ENCODE results near the gene TET3. TPM values are rescaled to one million over a fixed set of nuclear protein-coding genes. Genes with fewer than 3 reads are reported as not detected.

Gene TET3
- total RNA-seq, 1 experiment from 2014 or later: 19.1 TPM

DNA sequence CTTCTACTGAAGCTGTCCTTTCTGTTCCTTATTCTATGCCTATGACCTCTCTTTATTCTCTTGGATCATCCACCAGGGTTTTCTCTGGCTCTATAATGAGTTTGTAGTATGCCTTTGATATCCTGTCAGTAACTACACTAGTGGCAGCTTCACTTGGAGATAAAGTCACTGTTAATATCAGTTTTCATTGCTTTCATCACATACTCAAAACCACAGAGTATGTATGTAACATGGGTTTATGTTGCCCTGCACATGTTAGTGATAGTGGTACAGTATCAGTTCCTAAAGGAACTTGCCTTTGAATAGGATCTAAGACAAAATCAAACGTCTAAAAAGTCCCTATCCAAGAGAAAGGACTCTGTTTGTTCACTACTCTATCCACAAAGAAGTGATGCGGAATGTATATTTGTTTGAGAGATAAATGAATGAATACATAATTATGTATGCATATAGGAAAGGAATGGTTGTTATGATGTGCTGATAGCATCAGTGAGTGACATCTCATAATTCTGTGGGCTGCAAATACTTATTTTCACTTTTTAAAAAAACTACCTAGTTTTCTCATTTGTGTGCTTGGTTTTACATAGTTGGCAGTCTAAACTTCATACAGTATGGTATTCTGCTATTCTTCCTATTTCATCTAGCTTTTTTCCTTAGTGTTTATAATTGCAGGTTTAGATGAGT lies 45.1 kb downstream of the TET3 start:
- BruUV-seq (replicated peaks): no TSS peak
- H3F3A ChIP-seq (ENCODE audit: insufficient read depth, low read depth): no peaks in the 10 kb centered on the region
- H3K79me2 ChIP-seq (ENCODE audit: low read depth): peaks cover 71% of the 10 kb centered on the region

DNA sequence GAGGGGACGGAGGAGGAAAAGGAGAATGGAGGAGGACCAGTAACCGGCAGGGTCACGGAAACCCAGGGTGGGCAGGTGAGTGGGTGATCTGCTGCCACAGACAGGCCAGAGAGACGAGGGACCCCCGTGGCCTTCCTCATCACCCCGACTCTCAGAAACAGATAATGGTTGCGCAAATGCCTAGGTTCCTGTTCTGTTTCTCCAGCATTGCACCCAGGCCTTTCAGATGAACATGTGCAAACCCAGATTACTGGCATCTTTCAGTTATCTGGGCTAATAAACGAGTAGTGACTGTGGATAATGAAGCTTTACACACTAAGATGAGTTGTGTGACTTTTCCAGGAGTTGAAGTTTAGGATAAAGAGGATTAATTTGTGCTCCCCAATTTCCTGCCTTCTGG lies 46.5 kb downstream of the TET3 start:
- no peak overlapping the region for H3K27ac ChIP-seq
- POLR2A ChIA-PET (ENCODE audit: unreplicated experiment): no interaction called here
- H3K4me3 ChIP-seq: no peak overlapping the region
- CTCF ChIA-PET: no interaction called here
- no TSS peak for BruUV-seq (replicated peaks)
- H3K79me2 ChIP-seq (ENCODE audit: low read depth): peaks cover 80% of the 10 kb centered on the region
- H4K20me1 ChIP-seq (ENCODE audit: insufficient read depth): peaks cover 71% of the 10 kb centered on the region
- no peaks in the 10 kb centered on the region for H3K9me3 ChIP-seq (ENCODE audit: insufficient read depth, low read depth)
- H3K9me2 ChIP-seq (ENCODE audit: insufficient read depth): no peaks in the 10 kb centered on the region
- no peaks in the 10 kb centered on the region for H3K36me3 ChIP-seq (ENCODE audit: low read depth)
- no peak overlapping the region for H3K4me2 ChIP-seq
- no peak overlapping the region for H2AFZ ChIP-seq
- no peaks in the 10 kb centered on the region for H3F3A ChIP-seq (ENCODE audit: insufficient read depth, low read depth)
- intact Hi-C loops (cut with micrococcal nuclease; ENCODE audit: unreplicated experiment): no loop called here
- H3K4me1 ChIP-seq (replicated peaks; ENCODE audit: insufficient read depth): no peaks in the 10 kb centered on the region
- TF ChIP-seq EZH2 (IDR thresholded peaks at IDR 0.05; ENCODE audit: low read depth): no peak
- TF ChIP-seq, protein P1, sequence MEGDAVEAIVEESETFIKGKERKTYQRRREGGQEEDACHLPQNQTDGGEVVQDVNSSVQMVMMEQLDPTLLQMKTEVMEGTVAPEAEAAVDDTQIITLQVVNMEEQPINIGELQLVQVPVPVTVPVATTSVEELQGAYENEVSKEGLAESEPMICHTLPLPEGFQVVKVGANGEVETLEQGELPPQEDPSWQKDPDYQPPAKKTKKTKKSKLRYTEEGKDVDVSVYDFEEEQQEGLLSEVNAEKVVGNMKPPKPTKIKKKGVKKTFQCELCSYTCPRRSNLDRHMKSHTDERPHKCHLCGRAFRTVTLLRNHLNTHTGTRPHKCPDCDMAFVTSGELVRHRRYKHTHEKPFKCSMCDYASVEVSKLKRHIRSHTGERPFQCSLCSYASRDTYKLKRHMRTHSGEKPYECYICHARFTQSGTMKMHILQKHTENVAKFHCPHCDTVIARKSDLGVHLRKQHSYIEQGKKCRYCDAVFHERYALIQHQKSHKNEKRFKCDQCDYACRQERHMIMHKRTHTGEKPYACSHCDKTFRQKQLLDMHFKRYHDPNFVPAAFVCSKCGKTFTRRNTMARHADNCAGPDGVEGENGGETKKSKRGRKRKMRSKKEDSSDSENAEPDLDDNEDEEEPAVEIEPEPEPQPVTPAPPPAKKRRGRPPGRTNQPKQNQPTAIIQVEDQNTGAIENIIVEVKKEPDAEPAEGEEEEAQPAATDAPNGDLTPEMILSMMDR (conservative IDR thresholded peaks at IDR 0.05): no peak
- no peak for DNase-seq
- no peaks in the 10 kb centered on the region for H3K27me3 ChIP-seq (ENCODE audit: insufficient read depth, low read depth)

More for the DNA sequence above, 45.1 kb downstream of the TET3 start:
- H3K36me3 ChIP-seq (ENCODE audit: low read depth): no peaks in the 10 kb centered on the region
- H3K4me1 ChIP-seq (replicated peaks; ENCODE audit: insufficient read depth): no peaks in the 10 kb centered on the region
- H3K4me2 ChIP-seq: no peak overlapping the region
- H3K4me3 ChIP-seq: no peak overlapping the region
- H3K9me2 ChIP-seq (ENCODE audit: insufficient read depth): no peaks in the 10 kb centered on the region
- POLR2A ChIA-PET (ENCODE audit: unreplicated experiment): no interaction called here
- H3K9me3 ChIP-seq (ENCODE audit: insufficient read depth, low read depth): no peaks in the 10 kb centered on the region
- H4K20me1 ChIP-seq (ENCODE audit: insufficient read depth): peaks cover 60% of the 10 kb centered on the region
- intact Hi-C loops (cut with micrococcal nuclease; ENCODE audit: unreplicated experiment): no loop called here
- no peak overlapping the region for H2AFZ ChIP-seq
- H3K27me3 ChIP-seq (ENCODE audit: insufficient read depth, low read depth): no peaks in the 10 kb centered on the region
- DNase-seq: no peak
- CTCF ChIA-PET: no interaction called here
- no peak overlapping the region for H3K27ac ChIP-seq
- TF ChIP-seq, protein P1 (conservative IDR thresholded peaks at IDR 0.05): no peak
- TF ChIP-seq EZH2 (IDR thresholded peaks at IDR 0.05; ENCODE audit: low read depth): no peak

DNA sequence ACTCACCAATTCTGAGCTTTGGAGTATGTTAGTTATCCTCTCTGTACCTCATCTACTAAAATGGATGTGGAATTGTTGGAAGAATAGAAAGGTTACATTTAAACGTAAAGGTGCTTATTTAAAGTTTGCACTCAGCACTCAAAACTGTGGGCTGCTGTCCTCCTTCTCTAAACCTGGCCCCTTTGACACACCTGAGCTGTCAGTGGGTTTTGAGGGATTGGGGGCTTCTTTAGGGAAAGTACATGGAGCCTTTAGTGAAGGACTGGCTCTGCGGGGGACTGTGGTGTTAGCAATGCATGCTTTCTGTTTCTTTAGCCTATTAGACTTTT lies 47.2 kb downstream of the TET3 start:
- no peaks in the 10 kb centered on the region for H3K9me3 ChIP-seq (ENCODE audit: insufficient read depth, low read depth)
- H3F3A ChIP-seq (ENCODE audit: insufficient read depth, low read depth): no peaks in the 10 kb centered on the region
- peaks cover 78% of the 10 kb centered on the region for H4K20me1 ChIP-seq (ENCODE audit: insufficient read depth)
- BruUV-seq (replicated peaks): no TSS peak
- DNase-seq: no peak
- CTCF ChIA-PET: no interaction called here
- no peak overlapping the region for H3K4me3 ChIP-seq
- POLR2A ChIA-PET (ENCODE audit: unreplicated experiment): no interaction called here
- H3K27ac ChIP-seq: no peak overlapping the region
- intact Hi-C loops (cut with micrococcal nuclease; ENCODE audit: unreplicated experiment): no loop called here
- H3K79me2 ChIP-seq (ENCODE audit: low read depth): peaks cover 81% of the 10 kb centered on the region
- H2AFZ ChIP-seq: no peak overlapping the region
- TF ChIP-seq, protein P1 (conservative IDR thresholded peaks at IDR 0.05): no peak
- H3K9me2 ChIP-seq (ENCODE audit: insufficient read depth): no peaks in the 10 kb centered on the region
- no peak overlapping the region for H3K4me2 ChIP-seq
- H3K27me3 ChIP-seq (ENCODE audit: insufficient read depth, low read depth): no peaks in the 10 kb centered on the region
- no peaks in the 10 kb centered on the region for H3K4me1 ChIP-seq (replicated peaks; ENCODE audit: insufficient read depth)
- H3K36me3 ChIP-seq (ENCODE audit: low read depth): no peaks in the 10 kb centered on the region
